HG03064 (cell line): ENCODE measurements around the gene CLTB.

Experiments
- ATAC-seq: cut with Tn5 transposase; IDR thresholded peaks from one replicate; pipeline ENCODE4 v1.9.1; 2021; ENCODE audit warnings: low read depth; ENCODE audit not compliant: unreplicated experiment

Gene CLTB

DNA sequence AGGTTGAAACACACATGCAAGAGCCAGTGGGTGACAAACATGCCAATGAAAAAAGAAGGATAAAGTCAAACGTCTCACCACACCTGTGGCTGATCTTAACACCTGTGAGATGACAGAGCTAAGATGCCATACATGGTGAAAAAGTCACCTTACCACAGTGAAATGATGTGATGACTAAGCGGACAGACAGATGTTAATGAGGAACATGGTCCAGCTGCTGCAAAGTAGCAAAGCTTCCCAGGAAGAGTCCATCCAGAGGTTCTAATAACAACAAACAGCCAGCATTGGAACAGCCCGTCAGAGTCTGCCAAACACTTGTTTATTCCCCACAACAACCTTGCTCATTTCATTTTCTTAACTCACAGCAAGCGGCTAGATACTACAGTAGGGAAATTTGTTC is 56.7 kb downstream of the CLTB start:
- ATAC-seq: no peak

DNA sequence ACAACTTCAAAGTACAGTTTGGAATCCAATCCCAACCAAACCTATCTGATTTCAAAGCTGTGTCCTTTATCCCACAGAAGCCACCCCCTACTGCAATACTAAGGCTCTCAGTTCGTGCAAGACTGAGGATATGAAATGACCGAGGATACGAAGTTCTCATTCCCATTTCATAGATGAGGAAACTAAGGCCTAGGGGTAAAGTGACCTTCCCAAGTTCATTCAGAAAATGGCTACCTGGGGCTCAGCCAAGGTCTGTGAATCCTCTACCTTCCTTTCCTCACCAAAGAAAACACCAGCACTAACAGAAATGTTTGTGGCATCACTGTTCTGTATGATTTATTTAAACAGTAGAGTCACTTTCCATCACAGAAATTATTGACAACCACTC is 60.2 kb downstream of the CLTB start:
- ATAC-seq: no peak

DNA sequence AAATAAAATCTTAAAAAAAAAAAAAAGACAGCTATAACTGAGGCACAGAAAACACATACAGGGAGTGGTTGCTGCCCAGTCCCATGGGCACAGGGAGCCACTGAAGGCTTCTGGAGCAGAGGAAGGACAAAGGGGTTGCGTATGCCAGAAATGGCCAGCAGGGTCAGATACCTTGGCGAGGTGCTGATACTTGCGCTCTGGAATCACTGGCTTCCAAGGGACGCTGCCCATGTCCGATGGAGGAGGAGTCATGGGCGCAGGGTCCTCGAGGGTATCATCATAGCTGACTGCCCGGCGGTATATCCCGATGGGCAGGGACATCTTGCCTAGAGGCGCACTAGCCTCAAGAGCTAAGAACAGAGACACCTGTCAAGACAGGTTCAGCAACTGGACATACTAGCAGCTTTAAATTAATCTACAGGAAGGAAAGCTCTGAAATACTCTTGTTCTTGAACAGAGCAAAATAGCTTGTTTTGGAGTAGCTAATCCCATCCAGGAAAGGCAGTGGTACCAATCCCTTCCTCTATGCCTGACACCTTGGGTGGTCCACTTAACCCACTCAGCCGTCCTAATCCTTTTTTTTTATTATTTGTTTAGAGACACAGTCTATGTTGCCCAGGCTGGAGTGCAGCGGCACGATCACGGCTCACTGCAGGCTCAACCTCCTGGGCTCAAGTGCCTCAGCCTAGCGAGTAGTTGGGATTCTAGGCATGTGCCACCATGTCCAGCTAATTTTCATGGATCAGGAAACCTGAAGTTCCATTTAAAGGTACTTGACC is 60.8 kb downstream of the CLTB start:
- no peak for ATAC-seq

DNA sequence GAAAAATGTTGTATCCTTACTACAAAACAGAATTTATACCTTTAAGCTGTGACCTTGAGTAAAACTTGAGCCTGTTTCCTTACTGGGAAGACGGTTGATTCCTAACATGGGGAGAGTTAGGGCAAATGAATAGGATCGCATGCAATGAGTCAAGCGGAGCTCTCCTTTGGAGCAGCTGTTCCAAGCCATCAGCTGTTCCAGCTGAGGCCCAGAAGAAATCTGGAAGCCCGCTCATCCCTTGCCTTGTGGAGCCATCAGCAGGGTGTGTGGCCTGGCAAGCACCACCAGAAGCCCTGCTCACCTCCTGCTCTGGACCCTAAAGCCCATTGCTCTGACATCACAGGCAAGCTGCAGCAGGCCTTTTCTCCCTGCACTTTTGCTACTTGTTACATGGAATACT is 62.8 kb downstream of the CLTB start:
- no peak for ATAC-seq

DNA sequence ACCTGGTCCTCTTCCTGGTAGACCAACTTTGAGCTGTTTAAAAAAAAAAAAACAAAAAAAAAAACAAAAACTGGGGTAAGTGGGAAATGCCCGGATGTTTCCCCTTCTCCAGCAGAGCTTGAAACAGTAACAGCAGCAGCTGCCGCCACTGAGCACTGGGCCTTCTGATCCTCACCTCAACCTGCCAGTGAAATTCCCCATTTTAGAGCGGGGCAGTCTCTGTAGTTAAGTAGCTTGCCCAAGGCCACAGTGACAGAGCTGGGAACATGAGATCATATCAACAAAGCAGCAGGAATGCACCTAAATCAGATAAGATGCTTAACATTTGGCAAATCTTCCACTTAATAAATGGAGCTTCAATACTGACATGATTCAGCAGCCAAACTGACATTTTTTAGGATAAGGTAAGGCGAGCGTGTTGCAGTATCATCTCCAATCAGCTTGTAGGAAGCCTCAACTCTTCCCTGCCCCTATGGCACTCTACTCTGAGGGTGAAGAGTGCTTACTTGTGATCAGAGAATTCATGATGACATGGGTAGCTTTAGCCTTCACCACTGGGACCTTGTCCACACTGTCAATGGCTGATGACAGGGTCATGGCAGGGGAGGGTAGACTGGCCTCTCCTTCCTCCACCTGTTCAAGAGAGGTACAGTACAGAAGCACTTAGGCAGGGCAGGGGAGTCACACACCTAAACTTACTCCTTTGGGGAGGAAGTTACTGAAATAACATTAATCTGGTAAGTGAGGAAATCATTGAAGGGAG is 64.0 kb downstream of the CLTB start:
- no peak for ATAC-seq

DNA sequence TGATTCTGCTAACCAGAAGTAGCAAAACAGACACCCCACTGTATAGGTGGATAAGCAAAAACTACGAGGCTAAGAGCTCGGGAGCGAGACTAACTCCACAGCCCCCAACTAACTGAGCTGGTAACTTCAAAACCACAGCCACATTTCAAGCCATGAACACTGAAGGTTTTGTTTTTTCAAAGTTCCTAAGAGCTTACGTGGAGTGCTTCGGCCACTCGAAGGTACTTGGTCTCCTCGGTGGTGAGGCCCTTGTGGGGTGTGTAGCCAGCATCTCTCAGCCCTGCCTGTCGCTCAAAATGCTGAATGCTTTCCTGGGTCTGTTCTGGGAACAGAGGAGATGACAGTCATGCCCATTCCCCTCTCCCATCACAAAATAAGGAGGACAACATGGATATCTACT is 65.9 kb downstream of the CLTB start:
- ATAC-seq: no peak

DNA sequence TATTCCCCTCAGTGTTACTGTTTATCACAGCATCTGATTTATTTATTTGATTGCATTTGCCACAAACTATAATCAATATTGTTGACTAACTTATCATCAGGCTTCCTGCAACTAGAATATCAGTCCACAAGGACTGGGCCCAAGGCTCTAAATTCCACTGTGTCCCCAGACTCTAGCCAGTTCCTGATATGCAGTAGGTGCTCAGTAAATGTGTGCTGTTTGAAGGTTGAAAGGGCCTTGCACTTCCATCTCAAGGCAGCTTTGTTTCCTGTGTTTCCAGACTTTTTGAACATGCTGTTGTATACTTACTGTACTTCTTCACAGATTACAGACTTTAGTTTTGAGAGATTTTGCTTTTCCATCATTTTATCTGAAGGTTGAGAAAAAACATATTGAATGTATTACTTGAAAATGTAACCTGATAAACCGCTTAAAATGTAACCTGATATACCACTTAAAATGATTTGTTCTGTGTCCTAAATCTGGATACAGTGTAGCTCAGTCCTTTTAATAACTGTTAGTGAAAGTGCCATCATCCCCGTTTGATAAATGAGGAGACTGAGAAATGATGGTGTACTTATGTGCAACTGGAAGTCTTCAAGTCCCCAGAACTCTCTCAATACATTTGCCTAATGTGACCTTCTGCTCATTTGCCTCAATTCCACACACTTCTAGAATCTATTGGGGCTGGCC is 73.4 kb downstream of the CLTB start:
- no peak for ATAC-seq
